GM10248 (cell line): Measurements from ENCODE around the gene CACNG4.
A peak's percentile ranks its signal among the peaks of the same experiment; 100 is the strongest.

ENCODE experiments used
- CTCF ChIA-PET: fragments of 300-600 bp; sonication (Branson Sonifier 250); formaldehyde crosslinking; extraction: SDS; loops from one replicate; lab custom pipeline; 2021; ENCODE audit warnings: antibody characterized with exemption; lab: Yijun Ruan, JAX
- POLR2A ChIA-PET: fragments of 350-650 bp; sonication (Branson Sonifier 250); formaldehyde crosslinking; extraction: SDS; loops from one replicate; lab custom pipeline; 2020; ENCODE audit warnings: antibody characterized with exemption; lab: Yijun Ruan, JAX
- DNase-seq: peaks from one replicate; pipeline ENCODE4 v3.0.0; 2012; ENCODE audit errors: extremely low spot score
- TF ChIP-seq, protein P1 (sequence below): IDR thresholded peaks from 2 replicates; pipeline ENCODE4 v1.5.1; 2012; ENCODE audit warnings: mild to moderate bottlenecking, low read depth; ENCODE audit errors: extremely low read depth, missing control alignments, control extremely low read depth

The CACNG4 gene

DNA sequence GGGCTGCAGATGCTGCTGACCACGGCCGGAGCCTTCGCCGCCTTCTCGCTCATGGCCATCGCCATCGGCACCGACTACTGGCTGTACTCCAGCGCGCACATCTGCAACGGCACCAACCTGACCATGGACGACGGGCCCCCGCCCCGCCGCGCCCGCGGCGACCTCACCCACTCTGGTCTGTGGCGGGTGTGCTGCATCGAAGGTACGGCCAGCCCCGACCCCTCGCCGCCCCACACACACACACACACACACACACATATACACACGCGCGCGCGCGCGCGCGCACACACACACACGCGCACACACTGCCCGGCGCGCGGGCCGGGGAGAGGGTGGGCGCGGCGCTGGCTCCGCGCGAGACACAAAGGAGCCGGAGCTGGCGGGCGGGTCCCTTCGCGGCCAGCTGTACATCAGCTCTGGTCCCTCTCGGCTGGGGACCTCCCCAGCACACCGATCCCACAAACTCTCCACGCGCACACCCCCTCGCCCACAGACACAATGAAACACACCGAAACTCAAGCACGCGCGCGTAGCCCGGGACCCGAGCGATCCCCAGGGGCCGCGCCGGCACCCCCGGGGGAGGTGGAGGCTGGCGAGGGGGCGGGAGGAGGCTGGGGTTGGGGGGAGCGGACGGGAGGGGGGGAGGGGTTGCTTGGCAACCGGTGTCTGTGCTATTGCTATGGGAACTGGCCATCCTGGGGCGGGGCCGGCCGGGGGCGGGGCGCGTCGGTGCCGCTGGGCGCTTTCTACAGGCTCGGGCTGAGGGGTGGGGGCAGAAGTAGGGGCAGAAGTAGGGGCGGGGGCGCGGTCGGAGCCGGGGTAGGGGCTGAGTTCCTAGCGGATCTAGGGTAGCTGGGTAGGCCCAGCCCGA, 658 bp downstream of the CACNG4 start:
- TF ChIP-seq, protein P1, sequence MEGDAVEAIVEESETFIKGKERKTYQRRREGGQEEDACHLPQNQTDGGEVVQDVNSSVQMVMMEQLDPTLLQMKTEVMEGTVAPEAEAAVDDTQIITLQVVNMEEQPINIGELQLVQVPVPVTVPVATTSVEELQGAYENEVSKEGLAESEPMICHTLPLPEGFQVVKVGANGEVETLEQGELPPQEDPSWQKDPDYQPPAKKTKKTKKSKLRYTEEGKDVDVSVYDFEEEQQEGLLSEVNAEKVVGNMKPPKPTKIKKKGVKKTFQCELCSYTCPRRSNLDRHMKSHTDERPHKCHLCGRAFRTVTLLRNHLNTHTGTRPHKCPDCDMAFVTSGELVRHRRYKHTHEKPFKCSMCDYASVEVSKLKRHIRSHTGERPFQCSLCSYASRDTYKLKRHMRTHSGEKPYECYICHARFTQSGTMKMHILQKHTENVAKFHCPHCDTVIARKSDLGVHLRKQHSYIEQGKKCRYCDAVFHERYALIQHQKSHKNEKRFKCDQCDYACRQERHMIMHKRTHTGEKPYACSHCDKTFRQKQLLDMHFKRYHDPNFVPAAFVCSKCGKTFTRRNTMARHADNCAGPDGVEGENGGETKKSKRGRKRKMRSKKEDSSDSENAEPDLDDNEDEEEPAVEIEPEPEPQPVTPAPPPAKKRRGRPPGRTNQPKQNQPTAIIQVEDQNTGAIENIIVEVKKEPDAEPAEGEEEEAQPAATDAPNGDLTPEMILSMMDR = no peak
- DNase-seq = peak; percentile 64
- POLR2A ChIA-PET = no interaction called here

GRCh38 chr17:66965801-66966262, 1.3 kb downstream of the CACNG4 start:
- CTCF ChIA-PET = no interaction called here
- TF ChIP-seq, protein P1 = no peak
- POLR2A ChIA-PET = no interaction called here
- no peak for DNase-seq

More for the DNA sequence above, 658 bp downstream of the CACNG4 start:
- CTCF ChIA-PET = no interaction called here

DNA sequence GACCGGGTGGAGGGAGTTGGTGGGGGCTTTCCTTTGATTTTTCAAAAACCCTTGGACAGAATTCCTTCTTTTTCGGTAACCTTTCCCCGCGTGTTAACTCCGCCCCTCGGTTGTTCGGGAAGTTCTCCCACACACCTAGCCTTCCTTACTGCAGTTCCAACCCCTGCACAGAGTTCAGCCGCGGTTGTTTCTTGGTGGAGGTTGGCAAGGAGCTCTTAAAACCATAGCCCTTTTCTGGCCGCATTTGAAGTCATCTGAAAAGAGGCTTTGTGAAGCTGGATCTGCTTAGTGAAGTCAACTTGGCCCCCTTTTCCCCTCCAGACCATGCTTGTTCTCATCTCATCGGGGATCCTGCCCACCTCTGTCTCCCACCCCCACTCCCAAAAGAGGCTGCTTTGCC, 1.8 kb downstream of the CACNG4 start:
- TF ChIP-seq, protein P1 = no peak
- DNase-seq = no peak
- CTCF ChIA-PET = no interaction called here
- POLR2A ChIA-PET = no interaction called here

GRCh38 chr17:66966704-66967418, 2.4 kb downstream of the CACNG4 start:
- CTCF ChIA-PET = no interaction called here
- DNase-seq = no peak
- TF ChIP-seq, protein P1 = no peak
- POLR2A ChIA-PET = no interaction called here

DNA sequence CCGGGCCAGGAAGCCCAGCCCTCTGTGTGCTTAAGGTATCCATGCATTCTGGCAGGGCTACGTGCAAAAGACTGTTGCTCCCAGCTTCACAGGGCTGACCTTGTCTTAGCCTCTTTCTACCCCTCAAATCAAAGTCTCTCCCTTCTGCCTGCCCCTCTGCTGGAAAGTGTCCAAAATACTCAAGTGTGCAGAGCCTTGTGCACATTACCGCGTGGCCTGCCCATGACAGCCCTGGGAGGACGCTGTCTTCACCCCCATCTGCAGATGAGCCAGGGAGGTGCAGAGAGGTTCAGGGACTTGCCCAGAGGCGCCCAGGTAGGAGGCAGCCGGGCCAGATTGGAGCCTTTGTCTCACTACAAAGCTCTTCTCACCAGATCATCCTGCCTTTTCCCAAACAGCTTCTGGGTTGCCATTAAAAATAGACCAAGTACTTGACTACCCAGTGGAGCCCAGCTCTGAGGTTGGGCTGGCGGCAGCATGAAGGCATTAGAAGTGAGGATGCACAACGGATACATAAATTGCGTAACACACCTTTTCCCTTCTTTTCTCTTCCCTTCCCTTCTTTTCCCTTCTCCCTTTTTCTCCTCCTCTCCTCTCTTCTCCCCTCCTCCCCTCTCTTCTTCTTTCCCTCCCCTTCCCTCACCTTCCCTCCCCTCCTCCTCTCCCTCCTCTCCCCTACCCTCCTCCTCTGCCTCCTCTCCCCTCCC, 3.5 kb downstream of the CACNG4 start:
- CTCF ChIA-PET = no interaction called here
- TF ChIP-seq, protein P1 = no peak
- POLR2A ChIA-PET = no interaction called here
- no peak for DNase-seq

GRCh38 chr17:66968916-66969315, 4.4 kb downstream of the CACNG4 start:
- TF ChIP-seq, protein P1 = no peak
- ChIA-PET CTCF (no interaction called here), POLR2A (interaction anchor here (0.6 kb wide), 1 partner anchor 274 kb away, joined by 4 read pairs; no protein-coding TSS in a partner anchor)
- DNase-seq = no peak
